Activated naive CD8-positive, alpha-beta T cell treated with anti-CD3 and anti-CD28 coated beads, Interleukin-2, amount 50 U/mL, for 24 hours (primary cell): ENCODE data around the gene FEZF1.

Source experiments
- ATAC-seq: fragments of 150-1000 bp; cut with Tn5 transposase; one replicate; pipeline ENCODE4 v1.10.0; 2021
- DNase-seq: peaks from one replicate; pipeline ENCODE4 v3.0.0; 2021
- H3K27ac Mint-ChIP-seq: one replicate; pipeline ENCODE4 v1.8.0; 2021; ENCODE audit warnings: mild to moderate bottlenecking, mixed read lengths
- H3K27me3 Mint-ChIP-seq: one replicate; pipeline ENCODE4 v1.8.0; 2021; ENCODE audit warnings: mixed read lengths
- H3K36me3 Mint-ChIP-seq: one replicate; pipeline ENCODE4 v1.8.0; 2021; ENCODE audit warnings: low read depth, mixed read lengths
- H3K4me1 Mint-ChIP-seq: one replicate; pipeline ENCODE4 v1.8.0; 2021; ENCODE audit warnings: mixed read lengths
- H3K4me3 Mint-ChIP-seq: one replicate; pipeline ENCODE4 v1.8.0; 2021; ENCODE audit warnings: mild to moderate bottlenecking, moderate library complexity, mixed read lengths
- H3K9me3 Mint-ChIP-seq: one replicate; pipeline ENCODE4 v1.8.0; 2021; ENCODE audit warnings: mixed read lengths

Gene FEZF1

DNA sequence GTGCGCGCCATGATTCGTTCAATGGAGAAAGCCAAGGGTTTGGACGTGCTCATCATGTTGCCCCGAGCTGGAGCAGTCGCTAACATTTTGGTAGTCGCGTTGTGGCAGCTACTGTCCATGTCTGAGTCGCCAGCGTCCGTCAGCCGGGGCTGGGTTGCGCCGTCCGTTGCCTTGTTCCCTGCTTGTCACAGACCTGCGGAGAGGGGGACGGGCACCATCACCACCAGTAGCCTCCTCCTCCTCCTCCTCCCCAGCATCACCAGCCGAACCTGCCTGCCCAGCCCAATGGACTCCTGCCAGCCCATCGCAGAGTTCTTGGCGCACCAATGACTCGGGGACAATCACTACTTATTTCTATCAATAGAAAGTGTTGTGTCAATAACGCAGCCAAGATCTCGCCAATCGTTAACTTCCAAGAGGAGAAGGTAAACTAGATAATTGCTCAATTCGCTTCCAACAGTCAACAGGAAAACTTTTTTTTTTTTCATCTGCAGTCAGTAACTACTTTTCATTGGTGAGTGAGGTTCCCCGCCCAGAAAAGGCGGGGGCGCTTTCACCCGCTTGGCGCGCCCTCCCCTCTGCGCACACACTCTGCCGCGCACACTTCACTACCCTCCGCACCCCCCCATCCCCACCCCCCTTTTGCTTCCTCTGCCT lies at the start of gene FEZF1:
Gene FEZF1, minus strand, starts transcription at position 432 of the 657 bp plus-strand sequence. Its CDS starts 313 bp downstream, at position 119.
- Mint-ChIP-seq H3K36me3 (peaks cover 6% of the 10 kb centered on the region), H3K4me3 (no peak within 1 kb of the TSS), H3K9me3 (peaks cover under 1% of the 10 kb centered on the region), H3K4me1 (peaks cover 1% of the 10 kb centered on the region), H3K27ac (no peak within 1 kb of the TSS), H3K27me3 (peaks cover 86% of the 10 kb centered on the region)
- DNase-seq (no peak), ATAC-seq (no peak)

DNA sequence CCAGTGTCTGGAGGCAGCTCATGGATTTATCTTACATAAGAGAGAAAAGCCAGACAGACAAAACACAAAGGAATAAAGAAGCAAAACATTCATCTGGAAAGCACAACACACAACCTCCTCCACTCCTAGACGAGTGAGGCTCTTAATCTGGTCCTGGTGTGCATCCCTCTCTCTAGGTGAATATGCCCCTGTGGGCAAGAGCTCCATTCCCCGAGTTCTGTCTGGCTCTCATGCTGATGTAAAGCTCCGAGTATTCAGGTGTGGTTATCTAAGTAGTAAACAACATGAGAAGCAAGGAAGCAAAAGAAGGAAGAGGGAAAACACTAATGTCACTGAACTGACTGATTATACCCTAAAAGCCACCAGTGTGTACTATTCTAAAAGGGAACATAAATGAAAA lies 47.9 kb upstream of the FEZF1 start:
- Mint-ChIP-seq H3K27ac (no peak overlapping the region), H3K36me3 (no peaks in the 10 kb centered on the region), H3K9me3 (no peaks in the 10 kb centered on the region), H3K4me3 (no peak overlapping the region), H3K27me3 (no peaks in the 10 kb centered on the region), H3K4me1 (no peaks in the 10 kb centered on the region)
- ATAC-seq (no peak), DNase-seq (no peak)

DNA sequence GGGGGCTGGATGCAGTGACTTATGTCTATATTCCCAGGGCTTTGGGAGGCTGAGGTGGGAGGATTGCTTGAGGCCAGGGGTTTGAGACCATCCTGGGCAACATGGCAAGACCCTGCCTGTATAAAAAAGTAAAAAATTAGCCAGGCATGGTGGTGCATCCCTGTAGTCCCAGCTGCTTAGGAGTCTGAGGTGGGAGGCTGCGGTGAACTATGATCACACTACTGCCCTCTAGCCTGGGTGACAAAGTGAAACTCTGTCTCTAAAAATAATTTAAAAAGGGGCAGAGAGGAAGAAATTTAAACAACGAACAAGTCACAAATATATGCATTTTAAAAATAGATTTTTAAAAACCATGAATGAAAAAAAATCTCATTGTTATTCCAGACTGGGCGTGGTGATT lies 46.2 kb upstream of the FEZF1 start:
- no peak overlapping the region for H3K4me3 Mint-ChIP-seq
- ATAC-seq: no peak
- H3K4me1 Mint-ChIP-seq: no peaks in the 10 kb centered on the region
- DNase-seq: no peak
- no peaks in the 10 kb centered on the region for H3K9me3 Mint-ChIP-seq
- H3K36me3 Mint-ChIP-seq: no peaks in the 10 kb centered on the region
- H3K27me3 Mint-ChIP-seq: no peaks in the 10 kb centered on the region
- no peak overlapping the region for H3K27ac Mint-ChIP-seq

DNA sequence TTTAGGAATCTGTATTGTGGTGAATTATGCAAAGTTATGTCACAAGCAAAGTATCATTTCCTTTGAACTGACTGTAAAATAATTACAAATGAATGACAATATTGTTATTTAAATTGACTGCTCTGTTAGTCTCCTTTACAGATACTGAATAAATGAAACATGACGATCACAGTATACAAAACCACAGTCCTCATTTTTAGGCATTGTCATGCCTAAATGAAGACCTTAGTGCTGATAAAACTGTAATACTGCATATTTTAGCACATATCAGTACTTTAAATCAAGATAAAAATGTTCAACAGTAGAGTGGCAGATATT lies 39.7 kb upstream of the FEZF1 start:
- peaks cover 3% of the 10 kb centered on the region for H3K9me3 Mint-ChIP-seq
- ATAC-seq: no peak
- H3K4me1 Mint-ChIP-seq: no peaks in the 10 kb centered on the region
- no peak overlapping the region for H3K4me3 Mint-ChIP-seq
- no peak overlapping the region for H3K27ac Mint-ChIP-seq
- DNase-seq: no peak
- H3K27me3 Mint-ChIP-seq: no peaks in the 10 kb centered on the region
- no peaks in the 10 kb centered on the region for H3K36me3 Mint-ChIP-seq

DNA sequence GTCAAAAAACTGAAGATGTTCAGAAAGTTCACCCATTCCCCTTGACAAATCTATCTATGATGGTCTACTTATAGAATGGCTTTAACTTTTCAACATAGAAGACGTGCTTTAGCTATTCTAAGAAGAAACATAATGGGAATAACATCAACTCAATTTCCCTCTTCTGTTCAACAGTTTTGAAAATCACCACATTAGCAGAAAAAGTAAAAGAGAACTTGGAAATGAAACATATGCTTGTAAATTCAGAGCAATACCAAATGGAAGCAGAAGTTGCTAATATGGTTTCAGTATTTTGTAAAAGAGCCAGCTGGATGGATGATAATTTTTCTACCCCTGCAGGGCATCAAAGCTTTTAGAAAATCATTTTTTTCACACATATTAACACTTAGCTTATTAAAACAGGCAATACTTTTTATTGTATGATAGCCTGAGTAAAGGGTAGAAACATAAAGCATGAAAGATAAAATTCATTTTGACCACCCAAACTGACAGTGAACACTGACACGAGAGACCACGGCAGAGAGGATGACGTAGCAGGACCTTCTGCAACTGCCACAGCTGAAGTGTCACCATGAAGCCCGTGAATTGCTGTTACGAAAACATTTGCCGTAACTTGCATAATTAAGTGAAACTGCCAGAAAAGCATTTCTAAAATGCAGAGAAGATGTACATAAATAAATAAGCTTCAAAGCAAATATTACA lies 39.2 kb upstream of the FEZF1 start:
- Mint-ChIP-seq H3K4me1 (no peaks in the 10 kb centered on the region), H3K4me3 (no peak overlapping the region), H3K27ac (no peak overlapping the region), H3K9me3 (peaks cover 3% of the 10 kb centered on the region), H3K27me3 (no peaks in the 10 kb centered on the region), H3K36me3 (no peaks in the 10 kb centered on the region)
- ATAC-seq: no peak
- DNase-seq: no peak

DNA sequence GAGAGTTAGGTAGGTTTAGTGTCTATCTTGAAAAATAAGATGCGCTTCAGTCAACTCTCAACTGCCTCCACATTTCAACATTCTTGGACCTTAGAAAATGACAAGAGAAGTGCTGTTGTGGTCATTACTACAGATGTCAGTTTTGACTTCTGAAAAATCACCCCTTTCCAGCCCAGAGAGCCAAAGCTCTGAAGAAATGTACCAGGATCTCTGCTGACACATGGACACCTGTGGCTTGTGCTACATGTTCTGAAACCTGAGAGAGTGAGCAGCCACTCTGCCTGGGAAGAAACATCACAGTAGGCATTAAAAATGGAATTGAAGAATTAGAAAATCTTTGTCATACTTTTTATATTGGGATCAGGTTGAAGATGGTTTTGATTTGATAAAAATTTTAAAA lies 35.9 kb upstream of the FEZF1 start:
- Mint-ChIP-seq H3K27ac (no peak overlapping the region), H3K27me3 (no peaks in the 10 kb centered on the region), H3K4me1 (no peaks in the 10 kb centered on the region), H3K9me3 (peaks cover 3% of the 10 kb centered on the region), H3K36me3 (no peaks in the 10 kb centered on the region), H3K4me3 (no peak overlapping the region)
- no peak for ATAC-seq
- no peak for DNase-seq

DNA sequence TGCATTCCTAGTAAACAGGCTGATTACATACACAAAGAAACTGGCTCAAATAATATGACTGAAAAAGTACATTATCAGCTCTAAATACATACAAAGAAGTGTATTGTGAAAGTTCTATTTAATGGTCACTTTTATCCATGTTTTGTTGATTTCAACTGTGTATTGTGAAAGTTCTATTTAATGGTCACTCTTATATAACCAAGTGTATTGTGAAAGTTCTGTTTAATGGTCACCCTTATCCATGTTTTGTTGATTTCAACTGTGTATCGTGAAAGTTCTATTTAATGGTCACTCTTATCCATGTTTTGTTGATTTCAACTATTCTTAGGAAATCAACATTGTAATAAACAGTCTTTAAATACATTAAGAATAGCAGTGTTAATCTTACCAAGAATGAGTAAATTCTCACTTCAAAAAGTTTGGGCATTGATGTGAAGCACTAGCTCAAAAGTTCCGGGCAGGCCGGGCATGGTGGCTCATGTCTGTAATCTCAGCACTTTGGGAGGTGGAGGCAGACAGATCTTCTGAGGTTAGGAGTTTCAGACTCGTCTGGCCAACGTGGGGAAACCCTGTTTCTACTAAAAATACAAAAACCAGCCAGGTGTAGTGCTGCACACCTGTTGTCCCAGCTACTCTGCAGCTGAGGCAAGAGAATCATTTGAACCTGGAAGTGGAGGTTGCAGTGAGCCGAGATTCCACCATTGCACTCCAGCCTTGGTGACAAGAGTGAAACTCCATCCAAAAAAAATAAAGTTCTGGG lies 34.8 kb upstream of the FEZF1 start:
- ATAC-seq: no peak
- H3K36me3 Mint-ChIP-seq: no peaks in the 10 kb centered on the region
- no peak overlapping the region for H3K4me3 Mint-ChIP-seq
- no peaks in the 10 kb centered on the region for H3K4me1 Mint-ChIP-seq
- DNase-seq: no peak
- H3K9me3 Mint-ChIP-seq: peaks cover 2% of the 10 kb centered on the region
- no peak overlapping the region for H3K27ac Mint-ChIP-seq
- H3K27me3 Mint-ChIP-seq: no peaks in the 10 kb centered on the region

DNA sequence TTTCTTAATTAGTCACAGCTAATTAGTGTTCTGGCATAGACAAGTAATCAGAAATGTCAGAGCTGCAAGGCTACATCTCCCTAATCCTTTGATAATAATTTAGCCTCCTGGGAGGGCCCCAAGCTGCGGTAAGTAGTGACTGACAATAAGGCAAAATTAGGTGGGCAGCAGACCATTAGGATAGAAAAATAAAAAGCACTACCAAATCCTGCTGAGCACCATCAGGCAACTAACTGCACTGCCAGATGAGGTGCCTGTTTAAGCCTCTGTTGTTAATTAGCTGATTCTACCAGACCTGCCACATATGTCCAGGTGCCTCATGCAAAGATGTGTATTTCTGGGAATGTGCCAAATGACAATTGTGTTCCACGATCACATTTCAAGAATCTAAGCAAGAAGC lies 32.5 kb upstream of the FEZF1 start:
- DNase-seq (no peak), ATAC-seq (no peak)
- Mint-ChIP-seq H3K4me1 (no peaks in the 10 kb centered on the region), H3K27ac (no peak overlapping the region), H3K9me3 (no peaks in the 10 kb centered on the region), H3K27me3 (no peaks in the 10 kb centered on the region), H3K4me3 (no peak overlapping the region), H3K36me3 (no peaks in the 10 kb centered on the region)

DNA sequence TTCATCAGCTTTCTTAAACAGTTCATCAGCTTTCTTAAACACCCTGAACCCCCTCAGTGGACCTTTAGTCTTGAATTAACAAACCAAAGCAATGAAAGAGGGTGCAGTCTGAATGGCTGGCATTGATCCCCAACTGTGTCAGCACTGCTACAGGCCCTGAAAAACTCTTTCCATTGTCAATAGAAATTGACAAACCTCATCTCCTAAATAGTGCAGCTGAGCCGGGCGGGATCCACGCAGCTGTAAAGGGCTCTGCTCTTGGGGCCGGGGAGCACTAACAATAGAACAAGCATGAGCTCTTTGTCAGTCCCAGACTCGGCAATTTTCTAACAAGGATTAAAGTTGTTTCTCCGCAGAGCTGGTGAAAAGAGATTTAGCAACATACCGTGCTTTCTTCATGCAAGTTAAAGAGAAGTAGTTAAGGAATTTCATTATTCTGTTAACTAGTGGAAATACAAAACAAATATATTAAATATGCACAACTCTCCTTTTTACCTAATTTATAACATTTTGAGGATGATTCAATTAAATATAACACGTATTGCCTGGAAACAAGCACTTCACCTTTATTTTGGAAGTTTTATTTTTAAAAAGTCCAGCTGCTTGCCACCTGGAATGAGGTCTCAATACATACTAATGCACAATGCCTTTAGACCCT lies 24.7 kb upstream of the FEZF1 start:
- no peak overlapping the region for H3K27ac Mint-ChIP-seq
- H3K36me3 Mint-ChIP-seq: no peaks in the 10 kb centered on the region
- no peak for DNase-seq
- H3K9me3 Mint-ChIP-seq: no peaks in the 10 kb centered on the region
- no peak for ATAC-seq
- H3K4me3 Mint-ChIP-seq: no peak overlapping the region
- no peaks in the 10 kb centered on the region for H3K4me1 Mint-ChIP-seq
- H3K27me3 Mint-ChIP-seq: no peaks in the 10 kb centered on the region

DNA sequence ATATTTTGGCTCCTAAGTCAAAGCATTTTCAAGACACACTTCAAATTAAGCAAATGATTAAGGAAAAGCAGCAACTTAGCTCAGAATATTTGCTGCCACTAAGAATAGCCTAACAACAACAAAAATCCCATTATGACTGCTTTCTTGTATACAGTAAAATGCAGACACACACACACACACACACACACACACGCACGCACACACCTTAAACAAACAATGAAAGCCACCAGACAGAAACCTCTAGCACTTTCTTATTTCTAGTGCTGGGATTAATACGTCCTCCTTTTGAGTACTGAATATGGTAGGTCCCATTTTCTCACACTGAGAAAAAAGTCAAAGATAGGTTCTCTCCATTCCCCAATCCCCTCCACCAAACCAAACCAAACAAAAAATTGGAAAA lies 23.4 kb upstream of the FEZF1 start:
- ATAC-seq: no peak
- H3K9me3 Mint-ChIP-seq: no peaks in the 10 kb centered on the region

DNA sequence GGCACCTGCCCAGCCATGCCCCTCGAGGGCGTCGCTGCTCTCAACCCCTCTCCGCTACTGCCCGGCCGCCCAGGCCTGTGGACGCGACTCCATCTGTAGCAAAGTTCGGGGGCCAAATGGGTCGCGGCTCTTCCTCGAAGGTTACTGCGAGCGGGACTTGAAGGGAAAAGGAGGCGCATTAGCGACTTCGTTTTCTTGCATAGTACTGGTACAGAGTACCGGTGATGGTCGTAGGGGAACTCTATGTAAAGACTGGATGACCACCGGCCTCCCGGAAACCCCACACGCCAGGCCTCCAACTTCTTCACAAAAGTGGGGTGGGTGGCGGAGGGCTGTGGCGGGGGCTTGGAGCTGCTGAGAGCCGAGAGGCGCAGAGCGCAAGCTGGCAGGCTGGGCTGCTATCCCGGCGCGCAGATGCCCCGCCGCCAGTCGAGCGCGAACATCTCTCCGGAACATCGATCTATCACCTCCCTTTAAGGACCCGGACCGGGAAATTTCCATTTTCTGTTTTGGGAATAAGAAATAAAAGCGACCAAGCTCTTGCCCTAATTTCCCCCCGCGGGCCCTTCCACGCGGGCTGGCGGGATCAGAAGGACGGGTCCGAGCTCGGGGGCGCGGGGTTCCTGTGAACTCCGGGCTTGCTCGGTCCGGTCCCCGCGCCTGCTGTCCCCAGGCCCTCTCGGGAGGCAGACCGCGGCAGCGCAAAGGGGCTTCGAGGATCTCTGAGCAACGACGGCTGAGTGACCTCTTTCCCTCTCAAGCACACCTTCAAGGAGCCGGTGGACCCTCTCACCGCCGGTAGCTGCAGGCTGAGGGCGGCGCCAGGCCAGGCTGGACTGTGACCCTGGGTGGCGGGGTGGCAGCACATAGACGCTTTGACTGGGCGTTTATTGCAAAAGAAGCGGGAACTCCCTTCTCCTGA lies 12.2 kb upstream of the FEZF1 start:
- Mint-ChIP-seq H3K9me3 (peaks cover 6% of the 10 kb centered on the region), H3K4me1 (no peaks in the 10 kb centered on the region), H3K27me3 (peaks cover 59% of the 10 kb centered on the region), H3K27ac (no peak overlapping the region), H3K4me3 (no peak overlapping the region), H3K36me3 (peaks cover 4% of the 10 kb centered on the region)
- DNase-seq: no peak
- no peak for ATAC-seq

More for the DNA sequence above, 23.4 kb upstream of the FEZF1 start:
- H3K4me1 Mint-ChIP-seq: no peaks in the 10 kb centered on the region
- no peak for DNase-seq
- H3K4me3 Mint-ChIP-seq: no peak overlapping the region
- H3K27ac Mint-ChIP-seq: no peak overlapping the region
- no peaks in the 10 kb centered on the region for H3K27me3 Mint-ChIP-seq
- H3K36me3 Mint-ChIP-seq: no peaks in the 10 kb centered on the region

DNA sequence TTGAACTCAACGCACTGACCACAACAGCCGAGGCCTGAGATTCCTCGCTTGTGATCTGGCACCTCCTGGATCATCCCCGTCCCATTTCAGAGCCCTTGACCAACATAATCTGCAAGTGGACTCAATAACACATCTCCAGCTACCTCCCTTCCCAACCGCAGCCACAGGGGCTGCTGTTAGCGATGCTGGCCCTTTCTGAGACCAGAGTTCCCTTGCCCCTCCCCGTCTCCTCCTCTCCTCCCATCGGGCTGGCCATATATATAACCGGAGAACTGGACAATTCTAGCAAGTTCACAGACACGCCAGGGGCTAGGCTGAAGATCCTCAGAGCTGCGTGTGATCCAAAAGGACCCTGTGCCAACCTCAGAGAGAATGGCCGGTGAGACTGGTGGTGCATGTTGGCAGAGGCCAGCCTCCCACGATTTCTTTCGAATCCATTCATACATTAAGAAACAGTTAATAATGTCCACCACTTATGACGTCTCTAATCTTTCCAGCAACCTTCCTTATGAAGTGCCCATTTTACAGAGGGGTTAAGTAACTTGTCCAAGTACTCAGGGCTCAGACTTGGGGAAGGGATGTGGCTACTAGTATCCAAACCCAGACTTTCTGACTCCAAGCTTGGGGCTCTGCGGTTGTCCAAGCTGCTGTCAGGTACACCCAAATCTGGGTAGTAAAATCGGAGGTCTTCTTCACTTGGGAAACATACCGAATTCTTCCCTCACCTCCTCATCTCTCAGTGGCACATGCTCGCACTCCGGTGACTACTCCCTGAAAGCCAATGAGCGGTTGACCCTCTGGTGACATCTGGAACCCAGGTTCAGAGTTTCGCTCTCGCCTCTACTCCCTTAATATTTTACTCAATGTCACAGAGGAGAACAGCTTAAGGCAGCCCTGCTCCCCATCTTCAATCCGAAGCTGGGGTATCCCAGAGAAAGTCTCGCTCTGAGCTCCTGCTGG lies 11.2 kb upstream of the FEZF1 start:
- Mint-ChIP-seq H3K4me3 (no peak overlapping the region), H3K4me1 (peaks cover 5% of the 10 kb centered on the region), H3K36me3 (peaks cover 4% of the 10 kb centered on the region), H3K9me3 (peaks cover 6% of the 10 kb centered on the region), H3K27me3 (peaks cover 67% of the 10 kb centered on the region), H3K27ac (no peak overlapping the region)
- no peak for ATAC-seq
- DNase-seq: no peak

DNA sequence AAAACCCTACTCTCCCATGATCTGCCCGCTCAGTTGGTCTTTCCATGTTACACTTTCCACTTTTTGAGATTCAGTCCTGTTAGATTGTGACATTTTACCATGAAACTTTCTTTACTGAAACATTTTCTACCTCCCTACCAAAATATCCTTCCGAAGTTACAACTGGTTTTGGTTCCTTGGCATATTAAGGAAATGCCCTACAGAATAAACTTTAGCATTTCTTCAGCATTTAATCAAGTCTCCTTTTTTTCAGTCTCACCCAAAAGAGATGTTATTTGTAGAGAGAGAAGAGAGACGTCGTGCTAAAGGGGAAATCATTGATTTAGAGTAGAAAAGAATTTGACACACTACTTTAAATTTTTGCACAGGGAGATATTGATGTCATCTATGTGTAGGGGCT lies 9.7 kb upstream of the FEZF1 start:
- H3K36me3 Mint-ChIP-seq: peaks cover 4% of the 10 kb centered on the region
- H3K9me3 Mint-ChIP-seq: peaks cover 3% of the 10 kb centered on the region
- peaks cover 73% of the 10 kb centered on the region for H3K27me3 Mint-ChIP-seq
- H3K4me1 Mint-ChIP-seq: peaks cover 7% of the 10 kb centered on the region
- ATAC-seq (no peak), DNase-seq (no peak)
- H3K27ac Mint-ChIP-seq: no peak overlapping the region
- no peak overlapping the region for H3K4me3 Mint-ChIP-seq
